Measurements from ENCODE around the gene ANKRD40.

GRCh38 chr17:50675190-50675589, 32.5 kb downstream of the ANKRD40 start:
- TF ChIP-seq REST (IDR thresholded peaks at IDR 0.05) (no peak), CTCF (IDR thresholded peaks at IDR 0.05; ENCODE audit: low read depth, low read length, missing input control) (no peak), SP1 (IDR thresholded peaks at IDR 0.05) (no peak), MAX (IDR thresholded peaks at IDR 0.05) (no peak)

Data from liver (tissue), 3 donors.